HG03575 (cell line): ENCODE results near the gene OR4A5.
"Not testable (repeated sequence)": the region's sequence is repeated elsewhere in the genome, so short reads cannot be mapped to it uniquely, and the experiment has no call there.

Source experiments
- ATAC-seq: cut with Tn5 transposase; IDR thresholded peaks from one replicate; pipeline ENCODE4 v1.9.1; 2021; ENCODE audit not compliant: unreplicated experiment, insufficient number of reproducible peaks, low FRiP score; ENCODE audit errors: extremely low read depth

Gene OR4A5

GRCh38 chr11:54706532-54706931 lies at the start of gene OR4A5:
TSS of gene OR4A5 (plus strand) at chr11:54706832. CDS start at chr11:54706885, 53 bp downstream.
- not testable (repeated sequence) for ATAC-seq

- ATAC-seq = not testable (repeated sequence)
Observed at GRCh38 chr11:54720094-54720493, 13.5 kb downstream of the OR4A5 start.
